ENCODE results near the gene MYBL2.
A peak's percentile ranks its signal among the peaks of the same experiment; 100 is the strongest.

Gene MYBL2

GRCh38 chr20:43744966-43745730 is 78.2 kb downstream of the MYBL2 start:
- DNase-seq (ENCODE audit: low spot score): no peak
- no peak for TF ChIP-seq CTCF (IDR thresholded peaks at IDR 0.05; ENCODE audit: extremely low read depth, missing control alignments)

GRCh38 chr20:43746344-43747137 is 79.6 kb downstream of the MYBL2 start:
- no peak for TF ChIP-seq CTCF (IDR thresholded peaks at IDR 0.05; ENCODE audit: extremely low read depth, missing control alignments)
- no peak for DNase-seq (ENCODE audit: low spot score)

- TF ChIP-seq CTCF (IDR thresholded peaks at IDR 0.05; ENCODE audit: extremely low read depth, missing control alignments): no peak
- no peak for DNase-seq (ENCODE audit: low spot score)
Observed at GRCh38 chr20:43748274-43748673, 81.4 kb downstream of the MYBL2 start.

- peak; percentile 95 for TF ChIP-seq CTCF (IDR thresholded peaks at IDR 0.05; ENCODE audit: extremely low read depth, missing control alignments)
- DNase-seq (ENCODE audit: low spot score): peak; percentile 77
Observed at GRCh38 chr20:43749734-43750294, 82.9 kb downstream of the MYBL2 start.

- TF ChIP-seq CTCF (IDR thresholded peaks at IDR 0.05; ENCODE audit: extremely low read depth, missing control alignments): no peak
- no peak for DNase-seq (ENCODE audit: low spot score)
Observed at GRCh38 chr20:43750774-43751166, 83.9 kb downstream of the MYBL2 start.

GRCh38 chr20:43751167-43752050 is 84.5 kb downstream of the MYBL2 start:
- no peak for TF ChIP-seq CTCF (IDR thresholded peaks at IDR 0.05; ENCODE audit: extremely low read depth, missing control alignments)
- DNase-seq (ENCODE audit: low spot score): peak; percentile 89

All from GM20000 (cell line).